Lower leg skin (tissue), 4 donors: ENCODE data around the gene ARGLU1. TPM values are rescaled to one million over a fixed set of nuclear protein-coding genes. Genes with fewer than 3 reads are reported as not detected.

Source experiments
- DNase-seq, 2 donors: peaks; one replicate each; pipeline ENCODE4 v3.0.0-alpha.2; 2019; ENCODE audit warnings: low spot score in 2 of 2
- H3K4me3 ChIP-seq: fragments of 200-600 bp; sonication (generic); 2 replicates; pipeline ENCODE4 v1.5.1; 2017; ENCODE audit warnings: mild to moderate bottlenecking, low read depth; ENCODE audit not compliant: poor library complexity, severe bottlenecking
- CTCF ChIP-seq, 3 donors: fragments of 450-650 bp; IDR thresholded peaks; one replicate each; pipeline ENCODE4 v1.5.1; 2016; ENCODE audit warnings: antibody characterized with exemption in 3 of 3, mild to moderate bottlenecking in 3 of 3, moderate library complexity in 2 of 3
- POLR2A ChIP-seq, 2 donors: fragments of 450-650 bp; IDR thresholded peaks; one replicate each; pipeline ENCODE4 v1.6.1; 2016 to 2017; ENCODE audit warnings: antibody characterized with exemption in 2 of 2, mild to moderate bottlenecking in 1 of 2, moderate library complexity in 1 of 2
- whole genome bisulfite sequencing, 2 donors: methylation state at CpG; one replicate each; pipeline ENCODE4 v1.1.5; 2018; 5-methylcytosine and 5-hydroxymethylcytosine counted together
- intact Hi-C: fragments of 100-400 bp; cut with DNase I; formaldehyde crosslinking; loops from one replicate; pipeline ENCODE4 v1.15.0; 2023; ENCODE audit warnings: low total_unique reads
- total RNA-seq, 4 donors: library from RNA; depleted of rRNA; stranded (reverse); fragments of >200 nt; gene quantifications; one replicate each; pipeline ENCODE4 v1.1.0, GENCODE V29; 2016

Gene ARGLU1
- total RNA-seq, 4 donors from 2014 or later = 44.7 to 73.0 (median 48.4) TPM

DNA sequence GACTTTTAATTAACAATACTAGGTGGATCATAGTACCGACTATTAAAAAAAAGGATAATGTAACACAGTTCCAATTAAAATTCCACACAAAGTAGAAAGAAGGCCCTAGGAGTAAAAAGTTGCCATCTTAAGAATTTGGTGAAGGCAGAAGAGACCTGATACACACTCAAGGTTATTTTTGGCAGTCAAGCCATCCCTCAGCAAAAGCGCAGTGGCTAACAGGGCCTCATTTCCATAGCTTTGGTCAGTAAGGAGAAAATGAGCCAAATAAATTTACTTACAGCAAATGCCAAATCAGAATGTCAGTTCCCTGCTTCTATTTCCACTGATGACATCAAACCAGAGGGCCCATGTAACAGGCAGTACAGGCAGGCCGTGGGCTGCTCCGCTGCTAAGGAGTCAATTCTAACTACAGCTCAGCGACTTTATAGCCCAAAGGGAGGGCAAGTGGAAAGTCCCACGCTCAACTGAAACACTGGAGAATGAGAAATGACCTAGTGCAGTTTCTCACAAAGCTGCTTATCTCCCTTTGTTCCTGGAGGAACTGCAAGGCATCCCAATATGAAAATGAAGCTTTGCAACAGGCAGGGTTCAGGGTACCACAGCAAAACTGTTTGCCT, 6.3 kb downstream of the ARGLU1 start:
- intact Hi-C loops = no loop called here
- no peak for DNase-seq
- 49 to 65% methylated on average over 6 of the region's 6 CpGs for WGBS, 2 donors
- H3K4me3 ChIP-seq = no peak overlapping the region
- TF ChIP-seq CTCF (IDR thresholded peaks at IDR 0.05) = no peak
- no peak for TF ChIP-seq POLR2A (IDR thresholded peaks at IDR 0.05)

DNA sequence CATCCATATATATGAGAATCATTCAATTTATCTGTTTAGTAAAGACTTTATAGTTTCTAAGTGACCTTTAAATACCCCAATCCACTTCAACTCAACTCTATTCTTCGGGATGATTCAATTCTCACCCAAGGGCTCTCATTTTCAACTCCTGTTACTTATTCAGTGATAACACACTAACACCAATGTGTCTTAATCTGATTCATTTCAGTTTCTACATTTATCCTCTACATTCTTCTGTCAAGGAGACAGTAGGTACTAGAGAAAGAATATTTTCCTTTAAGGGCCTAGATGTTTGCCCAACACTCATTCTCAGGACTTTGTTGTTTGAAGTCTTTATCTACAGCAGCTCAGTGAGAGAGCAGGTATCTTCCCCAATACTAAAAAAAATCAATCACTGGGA, 7.1 kb downstream of the ARGLU1 start:
- WGBS, 2 donors = 56 to 59% methylated on average over 1 of the region's 1 CpG
- no peak for TF ChIP-seq CTCF (IDR thresholded peaks at IDR 0.05)
- no peak for TF ChIP-seq POLR2A (IDR thresholded peaks at IDR 0.05)
- no peak overlapping the region for H3K4me3 ChIP-seq
- DNase-seq = no peak
- intact Hi-C loops = no loop called here

GRCh38 chr13:106558527-106558926, 9.4 kb downstream of the ARGLU1 start:
- no peak for DNase-seq
- intact Hi-C loops = no loop called here
- H3K4me3 ChIP-seq = no peak overlapping the region
- TF ChIP-seq CTCF (IDR thresholded peaks at IDR 0.05) (no peak), POLR2A (IDR thresholded peaks at IDR 0.05) (no peak)

DNA sequence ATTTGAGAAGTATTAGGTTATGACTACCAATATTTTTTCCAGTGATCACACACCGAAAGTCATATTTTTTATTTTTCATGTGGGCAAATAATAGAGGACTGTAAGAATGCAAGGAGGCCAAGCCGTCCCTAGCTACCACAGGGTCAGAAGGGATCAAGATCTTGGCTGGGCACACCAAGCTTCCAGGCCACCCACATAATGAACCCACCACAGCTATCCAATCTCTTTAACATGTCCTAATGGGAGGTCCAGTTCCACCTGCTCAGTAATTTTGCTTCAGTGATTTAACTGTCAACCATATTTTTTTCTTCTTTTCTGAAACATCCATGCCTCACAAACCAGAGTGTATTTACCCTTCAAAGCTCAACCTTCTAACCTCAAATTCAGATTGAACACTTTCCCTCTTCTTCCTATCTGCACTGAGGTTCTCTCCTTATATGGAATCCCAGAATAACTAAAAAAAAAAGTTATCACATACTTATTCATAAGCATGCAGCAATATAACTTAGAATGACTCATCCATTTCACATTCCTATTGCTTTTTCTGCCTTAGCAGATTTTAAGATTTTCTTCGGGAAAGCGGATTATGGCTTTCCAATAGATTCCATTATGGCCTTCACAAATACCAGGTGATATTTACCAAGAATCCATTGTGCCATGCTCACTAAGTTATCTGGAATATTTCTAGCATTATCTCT, 12.2 kb downstream of the ARGLU1 start:
- no peak for DNase-seq
- no peak for TF ChIP-seq POLR2A (IDR thresholded peaks at IDR 0.05)
- no peak for TF ChIP-seq CTCF (IDR thresholded peaks at IDR 0.05)
- no peak overlapping the region for H3K4me3 ChIP-seq
- intact Hi-C loops = no loop called here
- 88 to 93% methylated on average over 4 of the region's 4 CpGs for WGBS, 2 donors

DNA sequence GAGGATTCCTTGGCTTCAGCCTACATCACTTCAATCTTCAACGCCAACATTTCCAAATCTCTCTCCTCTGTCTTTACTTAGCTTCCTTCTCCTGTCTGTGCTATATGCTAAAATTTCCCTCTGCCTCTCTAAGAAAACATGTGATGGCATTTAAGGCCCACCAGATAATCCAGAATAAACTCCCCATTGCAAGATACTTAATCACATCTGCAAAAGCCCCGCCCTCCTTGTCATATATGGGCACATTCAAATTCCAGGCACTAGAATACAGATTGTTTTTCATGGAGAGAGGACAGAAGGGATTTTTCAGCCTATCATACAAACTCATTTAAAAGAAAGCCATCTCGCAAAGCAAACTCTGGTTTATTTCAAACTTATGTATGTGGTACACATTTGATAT, 16.2 kb downstream of the ARGLU1 start:
- 98 to 99% methylated on average over 3 of the region's 3 CpGs for WGBS, 2 donors
- intact Hi-C loops = no loop called here
- TF ChIP-seq CTCF (IDR thresholded peaks at IDR 0.05) = no peak
- no peak for TF ChIP-seq POLR2A (IDR thresholded peaks at IDR 0.05)
- no peak overlapping the region for H3K4me3 ChIP-seq
- no peak for DNase-seq

GRCh38 chr13:106551350-106551749, 16.6 kb downstream of the ARGLU1 start:
- H3K4me3 ChIP-seq = no peak overlapping the region
- TF ChIP-seq CTCF (IDR thresholded peaks at IDR 0.05) (no peak), POLR2A (IDR thresholded peaks at IDR 0.05) (no peak)
- WGBS, 2 donors = 100% methylated on average over 1 of the region's 1 CpG
- DNase-seq = no peak
- intact Hi-C loops = no loop called here
